Spleen (tissue), 11 donors: ENCODE data around the gene FUT7. TPM values are rescaled to one million over a fixed set of nuclear protein-coding genes. Genes with fewer than 3 reads are reported as not detected.

Experiments used
- DNase-seq: peaks from one replicate; pipeline ENCODE4 v3.0.0-alpha.2; 2020
- H3K27ac ChIP-seq, 8 donors: fragments of 200-600 bp; sonication (generic) in 7 of 8; 1 replicate in 4 of 8; 2 replicates in 4 of 8; pipeline versions ENCODE4 v1.5.0 to v1.8.0; 2016 to 2021; ENCODE audit warnings: inconsistent platforms in 4 of 8, mild to moderate bottlenecking in 4 of 8, moderate library complexity in 1 of 8
- H3K27me3 ChIP-seq, 7 donors: fragments of 200-600 bp; sonication (generic) in 6 of 7; replicated peaks in 1 of 7; 1 replicate in 4 of 7; 2 replicates in 3 of 7; pipeline versions ENCODE4 v1.5.0 to v1.8.0; 2016 to 2021; ENCODE audit warnings: inconsistent platforms in 3 of 7, mild to moderate bottlenecking in 1 of 7
- H3K36me3 ChIP-seq, 6 donors: fragments of 200-600 bp; sonication (generic) in 5 of 6; 1 replicate in 4 of 6; 2 replicates in 2 of 6; pipeline versions ENCODE4 v1.5.0 to v1.8.0; 2016 to 2021; ENCODE audit warnings: inconsistent platforms in 2 of 6
- H3K4me1 ChIP-seq, 6 donors: fragments of 200-600 bp; sonication (generic) in 5 of 6; 1 replicate in 3 of 6; 2 replicates in 3 of 6; pipeline versions ENCODE4 v1.5.0 to v1.8.0; 2016 to 2021; ENCODE audit warnings: inconsistent platforms in 3 of 6
- H3K4me3 ChIP-seq, 8 donors: fragments of 200-600 bp; sonication (generic) in 7 of 8; 1 replicate in 4 of 8; 2 replicates in 4 of 8; pipeline versions ENCODE4 v1.5.0 to v1.8.0; 2016 to 2021; ENCODE audit warnings: inconsistent platforms in 4 of 8, mild to moderate bottlenecking in 4 of 8, moderate library complexity in 2 of 8
- H3K9me3 ChIP-seq, 8 donors: fragments of 200-600 bp; sonication (generic) in 7 of 8; 1 replicate in 4 of 8; 2 replicates in 4 of 8; pipeline versions ENCODE4 v1.5.0 to v1.8.0; 2016 to 2021; ENCODE audit warnings: inconsistent platforms in 4 of 8
- POLR2A ChIP-seq, 3 donors: fragments of 450-650 bp; IDR thresholded peaks; one replicate each; pipeline ENCODE4 v1.5.1; 2017; ENCODE audit warnings: antibody characterized with exemption in 3 of 3, mild to moderate bottlenecking in 1 of 3
- POLR2AphosphoS5 ChIP-seq, 3 donors: sonication (generic); formaldehyde crosslinking; IDR thresholded peaks; one replicate each; pipeline ENCODE4 v1.5.1; 2017; ENCODE audit warnings: antibody characterized with exemption in 3 of 3
- WGBS, 5 donors: extraction: QIAGEN DNeasy Blood & Tissue Kit in 3 of 5; methylation state at CpG; one replicate each; pipeline versions ENCODE4 v1.1.5 to v1.1.7; 2013 to 2018; 5-methylcytosine and 5-hydroxymethylcytosine counted together
- intact Hi-C: fragments of 100-400 bp; cut with DNase I; formaldehyde crosslinking; loops from one replicate; pipeline ENCODE4 v1.15.0; 2023; ENCODE audit warnings: low total_unique reads
- polyA plus RNA-seq, 3 donors: library from polyadenylated mRNA; stranded (reverse); fragments of 200-250 nt; gene quantifications; one replicate each; pipeline ENCODE4 v1.2.1, GENCODE V29; 2013
- total RNA-seq, 7 donors: library from RNA; depleted of rRNA in 3 of 7; stranded (reverse); fragments of >200 nt in 3 of 7; fragmentation: NEBNext Ultra II Directional in 4 of 7; extraction: Animal tissue kit (Norgen Biotek cat#: 25700) in 4 of 7; gene quantifications; one replicate each; pipeline versions ENCODE4 v1.1.0 to v1.2.1, GENCODE V29; 2016 to 2021
- TF ChIP-seq, protein P1 (sequence below), 11 experiments: fragments of 200-600 bp in 7 of 11; fragments of 450-650 bp in 4 of 11; sonication (generic) in 4 of 11; IDR thresholded peaks in 8 of 11; conservative IDR thresholded peaks in 3 of 11; 1 replicate in 7 of 11; 2 replicates in 4 of 11; pipeline versions ENCODE4 v1.4.0 to v1.8.0; 2016 to 2021; ENCODE audit warnings: antibody characterized with exemption in 11 of 11, inconsistent platforms in 4 of 11, mild to moderate bottlenecking in 1 of 11
- donor health status: healthy with polysubstance abuse.
- donor health status: DM: no; HTN: no; CAD: no; lungs with moderate emphysema.
- donor health status: DM: no; HTN: no; CAD: no.
- donor health status: Bipolar disorder and iron deficiency.
- donor health status: healthy.
- donor health status: DM: no; HTN: no; CAD: no.
- donor health status: DM: yes; HTN: yes; CAD: no.

The FUT7 gene
- total and polyA plus RNA-seq, 10 donors: 4.0 to 14.9 (median 6.3) TPM

- H3K4me1 ChIP-seq: peaks cover 48 to 94% (median 83%) of the 10 kb centered on the region in 6 donors
- DNase-seq: peak; percentile 94
- no peaks in the 10 kb centered on the region for H3K9me3 ChIP-seq
- TF ChIP-seq, protein P1, sequence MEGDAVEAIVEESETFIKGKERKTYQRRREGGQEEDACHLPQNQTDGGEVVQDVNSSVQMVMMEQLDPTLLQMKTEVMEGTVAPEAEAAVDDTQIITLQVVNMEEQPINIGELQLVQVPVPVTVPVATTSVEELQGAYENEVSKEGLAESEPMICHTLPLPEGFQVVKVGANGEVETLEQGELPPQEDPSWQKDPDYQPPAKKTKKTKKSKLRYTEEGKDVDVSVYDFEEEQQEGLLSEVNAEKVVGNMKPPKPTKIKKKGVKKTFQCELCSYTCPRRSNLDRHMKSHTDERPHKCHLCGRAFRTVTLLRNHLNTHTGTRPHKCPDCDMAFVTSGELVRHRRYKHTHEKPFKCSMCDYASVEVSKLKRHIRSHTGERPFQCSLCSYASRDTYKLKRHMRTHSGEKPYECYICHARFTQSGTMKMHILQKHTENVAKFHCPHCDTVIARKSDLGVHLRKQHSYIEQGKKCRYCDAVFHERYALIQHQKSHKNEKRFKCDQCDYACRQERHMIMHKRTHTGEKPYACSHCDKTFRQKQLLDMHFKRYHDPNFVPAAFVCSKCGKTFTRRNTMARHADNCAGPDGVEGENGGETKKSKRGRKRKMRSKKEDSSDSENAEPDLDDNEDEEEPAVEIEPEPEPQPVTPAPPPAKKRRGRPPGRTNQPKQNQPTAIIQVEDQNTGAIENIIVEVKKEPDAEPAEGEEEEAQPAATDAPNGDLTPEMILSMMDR (IDR thresholded peaks at IDR 0.05 in 8 of 11, conservative IDR thresholded peaks at IDR 0.05 in 3 of 11): peak in 7 of 11 experiments; percentile 37 to 70 (median 57)
- TF ChIP-seq POLR2A (IDR thresholded peaks at IDR 0.05) (no peak), POLR2AphosphoS5 (IDR thresholded peaks at IDR 0.05) (peak in 1 of 3 donors; percentile 20)
- WGBS, 5 donors: 0 to 1% (median 0%) methylated on average over 38 to 98 of the region's 98 CpGs
- intact Hi-C loops: no loop called here
- H3K27ac ChIP-seq: peak overlapping the region; percentile 57 to 94 (median 84)
- H3K4me3 ChIP-seq: peak overlapping the region; percentile 55 to 86 (median 65)
- H3K36me3 ChIP-seq: no peaks in the 10 kb centered on the region
- H3K27me3 ChIP-seq: no peaks in the 10 kb centered on the region
Observed at GRCh38 chr9:137028263-137029057, 3.4 kb downstream of the FUT7 start.

DNA sequence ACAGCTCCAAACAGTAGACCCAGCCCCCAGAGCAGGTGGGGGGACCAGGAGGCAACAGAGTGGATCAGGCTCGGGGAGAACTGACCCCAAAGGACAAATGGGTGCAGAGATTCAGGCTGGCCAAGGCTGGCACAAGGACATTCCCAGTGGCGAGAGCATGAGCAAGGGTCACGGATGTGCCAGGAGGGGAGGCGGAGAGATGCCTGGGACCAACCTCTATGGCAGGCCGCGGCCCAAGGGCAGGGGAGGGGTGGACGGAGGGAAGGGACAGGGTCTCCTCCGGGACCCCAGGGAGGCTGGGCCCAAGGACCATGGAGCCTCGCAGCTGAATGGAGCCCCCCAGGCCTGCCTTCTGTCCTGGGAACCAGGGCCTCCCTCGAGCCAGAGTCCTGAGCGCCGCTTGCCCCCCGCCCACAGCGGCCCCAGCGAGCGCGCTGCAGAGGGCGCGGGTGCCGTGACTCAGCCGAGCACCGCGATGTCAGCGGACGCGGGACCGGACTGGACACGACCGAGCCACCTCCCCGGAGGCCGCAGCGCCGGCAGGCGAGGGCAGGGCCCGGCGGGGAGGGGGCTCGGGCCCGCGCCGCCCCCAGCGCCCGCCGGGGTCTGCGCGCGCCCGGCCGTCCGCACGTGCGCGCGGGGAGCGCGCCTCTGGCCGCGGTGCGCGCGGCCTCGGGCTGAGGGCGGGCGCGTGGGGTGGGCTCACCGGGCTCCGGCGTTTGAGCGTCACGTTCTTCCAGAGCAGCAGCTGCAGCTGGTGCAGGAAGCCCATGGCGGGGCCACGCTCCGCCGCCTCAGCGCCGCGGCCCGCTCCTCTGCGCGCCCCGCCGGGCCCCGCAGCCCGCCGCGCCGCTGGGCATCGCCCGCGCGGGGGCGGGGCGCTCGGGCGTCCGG, 4.3 kb downstream of the FUT7 start, which contains the start of gene ABCA2:
ABCA2 (minus strand) TSS at position 869 of the 894 bp plus-strand sequence; CDS start at position 772, 97 bp downstream.
- intact Hi-C loops: no loop called here
- no peaks in the 10 kb centered on the region for H3K27me3 ChIP-seq
- 4 to 43% (median 10%) methylated on average over 9 to 95 of the region's 95 CpGs for WGBS, 5 donors
- H3K27ac ChIP-seq: peak within 1 kb of the TSS; percentile 57 to 94 (median 84)
- no peaks in the 10 kb centered on the region for H3K9me3 ChIP-seq
- H3K4me3 ChIP-seq: peak within 1 kb of the TSS; percentile 55 to 86 (median 65)
- H3K4me1 ChIP-seq: peaks cover 47 to 94% (median 79%) of the 10 kb centered on the region in 6 donors
- peaks cover 0 to 2% (median 0%) of the 10 kb centered on the region in 6 donors for H3K36me3 ChIP-seq
- peak; percentile 89 for DNase-seq
- TF ChIP-seq POLR2AphosphoS5 (IDR thresholded peaks at IDR 0.05) (no peak), POLR2A (IDR thresholded peaks at IDR 0.05) (no peak)

DNA sequence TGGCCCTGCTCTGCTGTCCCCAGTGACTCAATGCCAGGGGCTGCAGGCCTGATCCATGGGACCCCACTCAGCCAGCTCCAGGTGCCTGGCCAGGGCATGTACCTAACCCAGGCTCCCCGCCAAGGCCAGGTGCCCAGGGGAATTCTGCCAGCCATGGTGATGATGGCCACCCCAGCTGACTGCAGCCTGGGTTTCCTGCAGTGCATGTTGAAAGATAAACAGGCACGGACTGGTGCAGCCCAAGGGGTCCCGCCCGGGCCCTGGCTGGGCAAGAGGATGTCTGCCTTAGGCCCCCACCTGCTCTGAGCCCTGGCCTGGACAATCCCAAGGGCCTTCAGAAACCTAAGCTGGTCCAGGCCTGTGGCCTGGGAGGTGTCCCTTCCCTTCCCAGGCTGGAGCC, 5.1 kb downstream of the FUT7 start:
- 66 to 81% (median 78%) methylated on average over 4 of the region's 4 CpGs for WGBS, 5 donors
- H3K9me3 ChIP-seq: no peaks in the 10 kb centered on the region
- H3K27ac ChIP-seq: peak overlapping the region in 4 of 8 donors; percentile 13 to 93 (median 63)
- peaks cover 39 to 93% (median 74%) of the 10 kb centered on the region in 6 donors for H3K4me1 ChIP-seq
- DNase-seq: peak; percentile 76
- peaks cover 0 to 6% (median 0%) of the 10 kb centered on the region in 6 donors for H3K36me3 ChIP-seq
- intact Hi-C loops: no loop called here
- no peak for TF ChIP-seq POLR2A (IDR thresholded peaks at IDR 0.05)
- TF ChIP-seq, protein P1 (IDR thresholded peaks at IDR 0.05 in 8 of 11, conservative IDR thresholded peaks at IDR 0.05 in 3 of 11): no peak
- TF ChIP-seq POLR2AphosphoS5 (IDR thresholded peaks at IDR 0.05): no peak
- H3K4me3 ChIP-seq: peak overlapping the region in 5 of 8 donors; percentile 37 to 86 (median 41)
- H3K27me3 ChIP-seq: no peaks in the 10 kb centered on the region

DNA sequence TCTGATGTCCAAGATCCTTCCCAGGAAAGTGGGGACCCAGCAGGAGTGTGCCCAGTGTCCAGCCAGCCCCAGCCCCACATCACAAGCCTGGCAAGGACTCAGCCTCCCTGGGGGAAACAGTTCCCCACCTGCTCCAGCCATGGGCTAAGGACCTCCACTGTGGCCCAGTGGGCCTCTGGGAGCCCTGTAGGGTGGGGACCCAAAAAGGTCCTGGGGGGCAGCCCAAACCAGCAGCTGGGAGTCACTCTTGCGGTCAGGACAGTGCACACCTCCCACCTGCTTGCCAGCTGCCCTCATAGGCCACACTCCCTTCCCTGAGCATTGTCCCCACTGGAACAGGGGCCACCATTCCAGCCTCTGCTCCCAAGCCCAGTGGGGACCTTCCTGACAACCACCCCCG, 5.5 kb downstream of the FUT7 start:
- H3K27ac ChIP-seq: peak overlapping the region in 3 of 8 donors; percentile 60 to 93 (median 66)
- H3K9me3 ChIP-seq: no peaks in the 10 kb centered on the region
- peaks cover 0 to 8% (median 0%) of the 10 kb centered on the region in 6 donors for H3K36me3 ChIP-seq
- peak overlapping the region in 1 of 8 donors; percentile 86 for H3K4me3 ChIP-seq
- intact Hi-C loops: no loop called here
- 63 to 83% (median 80%) methylated on average over 1 to 2 of the region's 2 CpGs for WGBS, 5 donors
- no peaks in the 10 kb centered on the region for H3K27me3 ChIP-seq
- no peak for TF ChIP-seq POLR2A (IDR thresholded peaks at IDR 0.05)
- no peak for TF ChIP-seq POLR2AphosphoS5 (IDR thresholded peaks at IDR 0.05)
- TF ChIP-seq, protein P1 (IDR thresholded peaks at IDR 0.05 in 8 of 11, conservative IDR thresholded peaks at IDR 0.05 in 3 of 11): no peak
- H3K4me1 ChIP-seq: peaks cover 35 to 91% (median 69%) of the 10 kb centered on the region in 6 donors
- DNase-seq: peak; percentile 76
